ENCODE data around the gene RBPMS2. TPM values are rescaled to one million over a fixed set of nuclear protein-coding genes. Genes with fewer than 3 reads are reported as not detected.
A peak's percentile ranks its signal among the peaks of the same experiment; 100 is the strongest.

RBPMS2 gene
- total and polyA plus RNA-seq, 2 donors (not counting 3 experiments of a cell fraction or from before 2014, with no cell fraction given): 2.3 to 7.8 TPM

- no TSS peak for BruUV-seq (replicated peaks)
- Histone ChIP-seq H3K4me1 (ENCODE audit: control insufficient read depth, extremely low read depth, insufficient read depth, low read length) (no peaks in the 10 kb centered on the region), H3K9ac (replicated peaks; ENCODE audit: extremely low read depth, insufficient read depth, low read length) (no peak overlapping the region), H3K27me3 (ENCODE audit: control insufficient read depth in 2 of 2, insufficient read depth in 2 of 2, low read length in 2 of 2) (peaks cover 0 to 6% of the 10 kb centered on the region in 2 experiments), H3K4me2 (ENCODE audit: insufficient read depth, low read length) (no peak overlapping the region), H3K9me1 (replicated peaks; ENCODE audit: control insufficient read depth, extremely low read depth, insufficient read depth, low read length) (no peaks in the 10 kb centered on the region), H4K20me1 (replicated peaks; ENCODE audit: control insufficient read depth, extremely low read depth, insufficient read depth, low read length) (no peaks in the 10 kb centered on the region), H3K36me3 (ENCODE audit: control insufficient read depth in 2 of 2, extremely low read depth in 1 of 2, insufficient read depth in 2 of 2, low read length in 2 of 2) (no peaks in the 10 kb centered on the region), H3K27ac (ENCODE audit: insufficient read depth, low read depth, low read length) (no peak overlapping the region), H3K79me2 (ENCODE audit: control insufficient read depth, insufficient read depth, low read length) (no peaks in the 10 kb centered on the region), H3K9me3 (replicated peaks; ENCODE audit: control insufficient read depth, insufficient read depth, low read length) (no peaks in the 10 kb centered on the region), H2AFZ (ENCODE audit: low read depth, low read length) (no peak overlapping the region), H3K4me3 (replicated peaks in 1 of 3; ENCODE audit: insufficient read depth in 1 of 3, low read depth in 1 of 3, low read length in 3 of 3) (no peak overlapping the region)
- FAIRE-seq (peak; percentile 93), DNase-seq (ENCODE audit: low read depth, low spot score) (peak; percentile 67)
- intact Hi-C loops (cut with micrococcal nuclease) (loop anchor here (1.0 kb wide), 3 partner anchors 79 to 124 kb away; no protein-coding TSS in a partner anchor), dilution Hi-C loops (cut with MboI; ENCODE audit: extremely low pct_ligation_motif_present, low sequenced_read_pairs) (no loop called here)
- POLR2A ChIA-PET: interaction anchor here (0.6 kb wide), 1 partner anchor 136 kb away, joined by 4 read pairs; no protein-coding TSS in a partner anchor
- TF ChIP-seq POLR2A (IDR thresholded peaks at IDR 0.05; ENCODE audit: low read depth, low read length) (no peak), EZH2 (IDR thresholded peaks at IDR 0.05; ENCODE audit: borderline replicate concordance, low read depth, low read length, severe bottlenecking) (no peak), MYC (IDR thresholded peaks at IDR 0.05; ENCODE audit: low read depth, low read length) (no peak), GATA2 (IDR thresholded peaks at IDR 0.05; ENCODE audit: insufficient read depth, insufficient read length, low read depth, low read length) (no peak)
- TF ChIP-seq, protein P1, sequence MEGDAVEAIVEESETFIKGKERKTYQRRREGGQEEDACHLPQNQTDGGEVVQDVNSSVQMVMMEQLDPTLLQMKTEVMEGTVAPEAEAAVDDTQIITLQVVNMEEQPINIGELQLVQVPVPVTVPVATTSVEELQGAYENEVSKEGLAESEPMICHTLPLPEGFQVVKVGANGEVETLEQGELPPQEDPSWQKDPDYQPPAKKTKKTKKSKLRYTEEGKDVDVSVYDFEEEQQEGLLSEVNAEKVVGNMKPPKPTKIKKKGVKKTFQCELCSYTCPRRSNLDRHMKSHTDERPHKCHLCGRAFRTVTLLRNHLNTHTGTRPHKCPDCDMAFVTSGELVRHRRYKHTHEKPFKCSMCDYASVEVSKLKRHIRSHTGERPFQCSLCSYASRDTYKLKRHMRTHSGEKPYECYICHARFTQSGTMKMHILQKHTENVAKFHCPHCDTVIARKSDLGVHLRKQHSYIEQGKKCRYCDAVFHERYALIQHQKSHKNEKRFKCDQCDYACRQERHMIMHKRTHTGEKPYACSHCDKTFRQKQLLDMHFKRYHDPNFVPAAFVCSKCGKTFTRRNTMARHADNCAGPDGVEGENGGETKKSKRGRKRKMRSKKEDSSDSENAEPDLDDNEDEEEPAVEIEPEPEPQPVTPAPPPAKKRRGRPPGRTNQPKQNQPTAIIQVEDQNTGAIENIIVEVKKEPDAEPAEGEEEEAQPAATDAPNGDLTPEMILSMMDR (IDR thresholded peaks at IDR 0.05; ENCODE audit: extremely low read depth in 1 of 2, insufficient read depth in 1 of 2, low read depth in 1 of 2, low read length in 2 of 2): peak; percentile 94 to 97
- CTCF ChIA-PET: interaction anchor here (0.7 to 6.9 kb wide), 37 partner anchors 9 to 509 kb away, joined by 3 to 222 read pairs (median 4); partner anchors contain the start of genes ANKDD1A and PIF1
Measured at GRCh38 chr15:64809649-64810496, 34.5 kb upstream of the RBPMS2 start.

Data from endothelial cell of umbilical vein (primary cell).